HepG2 (cell line): ENCODE measurements around the gene YY1AP1. TPM values are rescaled to one million over a fixed set of nuclear protein-coding genes. Genes with fewer than 3 reads are reported as not detected.

Experiments used
- ATAC-seq: fragments of 200-7000 bp; cut with Tn5 transposase; 3 replicates; pipeline ENCODE4 v1.9.1; 2020; ENCODE audit warnings: mild to moderate bottlenecking, moderate library complexity
- BruUV-seq: library from RNA; stranded (reverse); fragments of 400-500 nt; replicated peaks from 2 replicates; lab custom pipeline; 2021; lab: Mats Ljungman, UMichigan
- CTCF ChIA-PET: fragments of 300-600 bp; formaldehyde crosslinking; extraction: SDS; loops from one replicate; lab custom pipeline; 2021; ENCODE audit warnings: low total read pairs, inconsistent platforms, low intra/inter-chr PET ratio; lab: Yijun Ruan, JAX
- POLR2A ChIA-PET: fragments of 350-600 bp; sonication (Branson Sonifier 250); formaldehyde crosslinking; loops from one replicate; lab custom pipeline; 2020; ENCODE audit warnings: antibody characterized with exemption, inconsistent platforms; lab: Yijun Ruan, JAX
- DNase-seq: peaks from one replicate; pipeline ENCODE4 v3.0.0-alpha.2; 2015; ENCODE audit warnings: low spot score
- FAIRE-seq: peaks from 3 replicates; lab custom pipeline; 2011; peaks lifted over from hg19 to GRCh38; lab: Jason Lieb, UNC
- H2AFZ ChIP-seq: one replicate; pipeline ENCODE4 v1.6.1; 2011; ENCODE audit warnings: low read length, inconsistent platforms
- H3K27ac ChIP-seq: fragments of 300-600 bp; 3 replicates; pipeline ENCODE4 v1.8.0; 2011; ENCODE audit warnings: mixed run types, mild to moderate bottlenecking, mixed read lengths, low read length, inconsistent platforms; ENCODE audit not compliant: insufficient read depth; ENCODE audit errors: extremely low read length
- H3K27me3 ChIP-seq, 2 experiments: fragments of 200-600 bp in 1 of 2; 2 replicates in 1 of 2; 3 replicates in 1 of 2; pipeline versions ENCODE4 v1.6.0 to v1.8.0; 2011; ENCODE audit warnings: low read length in 2 of 2, mild to moderate bottlenecking in 2 of 2, moderate library complexity in 2 of 2, inconsistent platforms in 1 of 2; ENCODE audit not compliant: insufficient read depth in 2 of 2, control insufficient read depth in 1 of 2
- H3K36me3 ChIP-seq, 2 experiments: fragments of 200-600 bp in 1 of 2; replicated peaks in 1 of 2; 2 replicates in 1 of 2; 3 replicates in 1 of 2; pipeline versions ENCODE4 v1.5.1 to v1.8.0; 2011; ENCODE audit warnings: low read length in 2 of 2, inconsistent platforms in 1 of 2; ENCODE audit not compliant: insufficient read depth in 2 of 2, control insufficient read depth in 1 of 2
- H3K4me1 ChIP-seq: 2 replicates; pipeline ENCODE4 v1.5.1; 2012; ENCODE audit warnings: low read length, inconsistent platforms; ENCODE audit not compliant: insufficient read depth
- H3K4me2 ChIP-seq: 2 replicates; pipeline ENCODE4 v1.6.0; 2011; ENCODE audit warnings: low read depth, low read length, inconsistent platforms
- H3K4me3 ChIP-seq, 3 experiments: fragments of 200-600 bp in 1 of 3; sonication (generic), shearing (Covaris generic) in 1 of 3; replicated peaks in 1 of 3; 2 replicates each; pipeline ENCODE4 v1.5.1; 2011 to 2016; ENCODE audit warnings: low read length in 3 of 3, inconsistent platforms in 2 of 3, low read depth in 2 of 3, mild to moderate bottlenecking in 2 of 3, control low read depth in 1 of 3, mixed read lengths in 1 of 3; ENCODE audit not compliant: insufficient read depth in 1 of 3
- H3K79me2 ChIP-seq: one replicate; pipeline ENCODE4 v1.6.1; 2011; ENCODE audit warnings: low read length, inconsistent platforms; ENCODE audit not compliant: insufficient read depth
- H3K9ac ChIP-seq: 2 replicates; pipeline ENCODE4 v1.6.0; 2011; ENCODE audit warnings: mild to moderate bottlenecking, low read depth, low read length, inconsistent platforms; ENCODE audit not compliant: insufficient read depth
- H3K9me3 ChIP-seq: 2 replicates; pipeline ENCODE4 v1.5.1; 2012; ENCODE audit warnings: mild to moderate bottlenecking, low read length
- H4K20me1 ChIP-seq: 2 replicates; pipeline ENCODE4 v1.6.0; 2011; ENCODE audit warnings: inconsistent platforms, mild to moderate bottlenecking, low read length, moderate library complexity; ENCODE audit not compliant: insufficient read depth
- HNF4A ChIP-seq: sonication (generic); formaldehyde crosslinking; IDR thresholded peaks from 2 replicates; pipeline ENCODE4 v1.4.0; 2020; ENCODE audit warnings: missing genetic modification reagents
- MED13 ChIP-seq: sonication (generic); formaldehyde crosslinking; IDR thresholded peaks from 2 replicates; pipeline ENCODE4 v1.5.0; 2020; ENCODE audit warnings: missing genetic modification reagents
- NFATC3 ChIP-seq: sonication (generic); formaldehyde crosslinking; IDR thresholded peaks from 2 replicates; pipeline ENCODE4 v1.5.1; 2020; ENCODE audit warnings: mild to moderate bottlenecking, missing genetic modification reagents
- ZNF24 ChIP-seq: fragments of 450-650 bp; IDR thresholded peaks from 2 replicates; pipeline ENCODE4 v1.6.1; 2017; ENCODE audit warnings: antibody characterized with exemption, mild to moderate bottlenecking
- ZNF616 ChIP-seq: sonication (generic); formaldehyde crosslinking; IDR thresholded peaks from 2 replicates; pipeline ENCODE4 v1.5.0; 2020; ENCODE audit warnings: low read depth, mild to moderate bottlenecking, missing genetic modification reagents
- ZNF644 ChIP-seq: IDR thresholded peaks from 2 replicates; pipeline ENCODE4 v1.6.1; 2016; ENCODE audit warnings: low read depth
- ZNF652 ChIP-seq: IDR thresholded peaks from 2 replicates; pipeline ENCODE4 v1.6.1; 2016; ENCODE audit warnings: low read depth, borderline replicate concordance
- WGBS: methylation state at CpG from one replicate; pipeline ENCODE4 v1.1.6; 2017; ENCODE audit warnings: low lambda C conversion rate; 5-methylcytosine and 5-hydroxymethylcytosine counted together
- in situ Hi-C: cut with HindIII; loops from 2 replicates; pipeline ENCODE4 v1.10.0; 2017; ENCODE audit warnings: low pct_unique_long_range_greater_than_20kb; ENCODE audit not compliant: extremely low pct_ligation_motif_present
- intact Hi-C: fragments of 100-400 bp; cut with micrococcal nuclease; formaldehyde crosslinking; loops from one replicate; pipeline ENCODE4 v1.10.0; 2022; ENCODE audit not compliant: unreplicated experiment
- polyA plus RNA-seq, 8 experiments: library from polyadenylated mRNA; depleted of rRNA in 3 of 8; stranded (reverse) in 7 of 8; unstranded in 1 of 8; fragments of >200 nt; fragmentation: Illumina TruSeq in 4 of 8; extraction: Trizol in 4 of 8; gene quantifications; 2 replicates each; pipeline versions ENCODE4 v1.2.1 to v1.2.3, GENCODE V29; 2011 to 2016; ENCODE audit warnings: low read depth in 4 of 8, missing spikeins in 1 of 8, mixed read lengths in 1 of 8; ENCODE audit not compliant: insufficient read depth in 1 of 8
- total RNA-seq, 5 experiments: library from RNA; depleted of rRNA; stranded (reverse); fragments of >200 nt; fragmentation: Illumina TruSeq; extraction: Trizol; gene quantifications; 2 replicates each; pipeline ENCODE4 v1.2.3, GENCODE V29; 2016; ENCODE audit warnings: low read depth in 1 of 5

Gene YY1AP1
- total and polyA plus RNA-seq, 2 of the 13 experiments (the other 11 are each of a cell fraction or from before 2014, with no cell fraction given), result 28.5 to 69.4 TPM

GRCh38 chr1:155645034-155645598 lies 43.5 kb downstream of the YY1AP1 start:
- in situ Hi-C loops (no loop called here), intact Hi-C loops (no loop called here)
- Histone ChIP-seq H3K9ac (no peak overlapping the region), H3K4me2 (no peak overlapping the region), H3K79me2 (no peaks in the 10 kb centered on the region), H3K27me3 (no peaks in the 10 kb centered on the region), H3K4me3 (no peak overlapping the region), H3K9me3 (peaks cover 31% of the 10 kb centered on the region), H3K4me1 (peaks cover 55% of the 10 kb centered on the region), H4K20me1 (no peaks in the 10 kb centered on the region), H2AFZ (no peak overlapping the region), H3K27ac (no peak overlapping the region), H3K36me3 (no peaks in the 10 kb centered on the region)
- 64% methylated on average over 4 of the region's 4 CpGs for WGBS
- DNase-seq (no peak), ATAC-seq (no peak), FAIRE-seq (no peak)
- no peak for TF ChIP-seq NFATC3
- no peak for TF ChIP-seq MED13
- peak; percentile 13; the same call in 1 of the 2 replicates for TF ChIP-seq HNF4A (CRISPR knock-in tag)
- peak; percentile 57; the same call in 1 of the 2 replicates for TF ChIP-seq ZNF652
- TF ChIP-seq ZNF24, result no peak
- TF ChIP-seq ZNF644 (CRISPR knock-in tag), result no peak
- ChIA-PET CTCF (no interaction called here), POLR2A (no interaction called here)
- no TSS peak for BruUV-seq

DNA sequence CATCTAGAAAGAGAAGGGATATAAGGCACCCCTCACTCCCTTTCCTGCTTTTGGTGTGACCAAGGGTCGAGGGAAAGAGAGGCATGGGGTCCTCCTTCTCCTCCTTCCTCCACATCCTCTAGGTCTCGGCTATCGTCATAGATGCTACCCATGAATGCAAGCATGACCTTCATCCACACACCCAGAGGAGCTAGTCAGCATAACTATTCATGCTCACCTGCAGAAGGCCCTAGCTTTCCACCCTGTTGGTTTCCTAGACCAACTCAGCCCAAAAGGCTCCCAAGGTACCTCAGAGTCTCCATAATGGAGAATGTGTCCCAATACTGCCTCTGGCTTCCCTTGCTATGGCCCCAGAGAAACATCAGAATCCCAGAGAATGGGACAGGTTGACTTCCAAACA lies 45.3 kb downstream of the YY1AP1 start:
- H3K27ac ChIP-seq, result no peak overlapping the region
- no peaks in the 10 kb centered on the region for H3K36me3 ChIP-seq
- no peak overlapping the region for H2AFZ ChIP-seq
- ATAC-seq, result no peak
- DNase-seq, result no peak
- no peak overlapping the region for H3K4me2 ChIP-seq
- CTCF ChIA-PET, result no interaction called here
- H3K79me2 ChIP-seq, result no peaks in the 10 kb centered on the region
- H3K27me3 ChIP-seq, result no peaks in the 10 kb centered on the region
- intact Hi-C loops, result no loop called here
- no peak overlapping the region for H3K9ac ChIP-seq
- FAIRE-seq, result no peak
- H3K4me1 ChIP-seq, result peaks cover 56% of the 10 kb centered on the region
- no peaks in the 10 kb centered on the region for H4K20me1 ChIP-seq
- 72% methylated on average over 3 of the region's 3 CpGs for WGBS
- no TSS peak for BruUV-seq
- peaks cover 29% of the 10 kb centered on the region for H3K9me3 ChIP-seq
- POLR2A ChIA-PET, result no interaction called here
- in situ Hi-C loops, result no loop called here
- H3K4me3 ChIP-seq, result no peak overlapping the region
- TF ChIP-seq ZNF616 (CRISPR knock-in tag) (peak; percentile 100), ZNF644 (CRISPR knock-in tag) (no peak)
